ENCODE results near the gene PEX1.
"Not testable (repeated sequence)": the region's sequence is repeated elsewhere in the genome, so short reads cannot be mapped to it uniquely, and the experiment has no call there.

PEX1 gene

GRCh38 chr7:92528188-92528957 is at the start of gene PEX1, which contains the start of gene RBM48:
Gene PEX1, minus strand, starts transcription at chr7:92528520. Its CDS starts 85 bp downstream, at chr7:92528435.
Gene RBM48, plus strand, starts transcription at chr7:92528795. Its CDS starts 19 bp downstream, at chr7:92528814.
- DNase-seq: peak; percentile 100

- DNase-seq: no peak
Observed at GRCh38 chr7:92576296-92576695, 48.0 kb upstream of the PEX1 start.

- DNase-seq: no peak
Observed at GRCh38 chr7:92569137-92569536, 40.8 kb upstream of the PEX1 start.

- no peak for DNase-seq
Observed at GRCh38 chr7:92567460-92567859, 39.1 kb upstream of the PEX1 start.

- DNase-seq: no peak
Observed at GRCh38 chr7:92563345-92563744, 35.0 kb upstream of the PEX1 start.

GRCh38 chr7:92560602-92561001 is 32.3 kb upstream of the PEX1 start:
- no peak for DNase-seq

GRCh38 chr7:92557808-92558362 is 29.6 kb upstream of the PEX1 start:
- DNase-seq: no peak

- no peak for DNase-seq
Observed at GRCh38 chr7:92557249-92557648, 28.9 kb upstream of the PEX1 start.

GRCh38 chr7:92550194-92550593 is 21.9 kb upstream of the PEX1 start:
- no peak for DNase-seq

GRCh38 chr7:92547579-92547978 is 19.3 kb upstream of the PEX1 start:
- no peak for DNase-seq

- DNase-seq: no peak
Observed at GRCh38 chr7:92546856-92547497, 18.7 kb upstream of the PEX1 start.

- not testable (repeated sequence) for DNase-seq
Observed at GRCh38 chr7:92545116-92545515, 16.8 kb upstream of the PEX1 start.

- DNase-seq: not testable (repeated sequence)
Observed at GRCh38 chr7:92543542-92543941, 15.2 kb upstream of the PEX1 start.

- no peak for DNase-seq
Observed at GRCh38 chr7:92534572-92534971, 6.3 kb upstream of the PEX1 start.

GRCh38 chr7:92528958-92529264 is 591 bp upstream of the PEX1 start:
- DNase-seq: no peak

- peak; percentile 56 for DNase-seq
Observed at GRCh38 chr7:92527300-92528187, 776 bp downstream of the PEX1 start.

GRCh38 chr7:92523110-92523509 is 5.2 kb downstream of the PEX1 start:
- DNase-seq: no peak

- DNase-seq: no peak
Observed at GRCh38 chr7:92520024-92520423, 8.3 kb downstream of the PEX1 start.

GRCh38 chr7:92517631-92518030 is 10.7 kb downstream of the PEX1 start:
- DNase-seq: no peak

- DNase-seq: no peak
Observed at GRCh38 chr7:92513167-92513902, 15.0 kb downstream of the PEX1 start.

- DNase-seq: no peak
Observed at GRCh38 chr7:92508946-92509345, 19.4 kb downstream of the PEX1 start.

- no peak for DNase-seq
Observed at GRCh38 chr7:92506363-92506762, 22.0 kb downstream of the PEX1 start.

- no peak for DNase-seq
Observed at GRCh38 chr7:92504563-92504962, 23.8 kb downstream of the PEX1 start.

Data from NCI-H1092 treated with DMSO at 0.1 percent for 48 hours (cell line).